SK-N-SH (cell line): ENCODE measurements around the gene SLC44A2.

ENCODE experiments used
- CHD2 ChIP-seq: fragments of 150-350 bp; IDR thresholded peaks from 2 replicates; pipeline ENCODE4 v1.6.1; 2018; ENCODE audit warnings: low read length; ENCODE audit not compliant: partially characterized antibody
- EP300 ChIP-seq, 2 experiments: IDR thresholded peaks; 2 replicates each; pipeline versions ENCODE4 v1.4.0 to v1.6.1; 2012; ENCODE audit warnings: borderline replicate concordance in 1 of 2, low read depth in 1 of 2, low read length in 1 of 2
- EZH2phosphoT487 ChIP-seq: fragments of 200-600 bp; sonication (generic); IDR thresholded peaks from 2 replicates; pipeline ENCODE4 v1.6.1; 2017; ENCODE audit warnings: low read depth, mixed run types, mild to moderate bottlenecking, antibody characterized with exemption, moderate library complexity, borderline replicate concordance
- FOSL2 ChIP-seq: IDR thresholded peaks from 2 replicates; pipeline ENCODE4 v1.4.0; 2012; ENCODE audit warnings: low read depth, mild to moderate bottlenecking, moderate library complexity, borderline replicate concordance
- FOXM1 ChIP-seq: IDR thresholded peaks from 2 replicates; pipeline ENCODE4 v1.4.0; 2012; ENCODE audit warnings: low read depth, mild to moderate bottlenecking
- GABPA ChIP-seq: IDR thresholded peaks from 2 replicates; pipeline ENCODE4 v1.4.0; 2012; ENCODE audit warnings: low read depth, mild to moderate bottlenecking
- MXI1 ChIP-seq: IDR thresholded peaks from 2 replicates; pipeline ENCODE4 v1.6.1; 2012; ENCODE audit warnings: mild to moderate bottlenecking, low read depth, low read length, improper control_type of control experiment
- POLR2AphosphoS5 ChIP-seq: IDR thresholded peaks from 2 replicates; pipeline ENCODE4 v1.6.1; 2012; ENCODE audit warnings: low read depth, low read length
- RFX5 ChIP-seq: IDR thresholded peaks from 2 replicates; pipeline ENCODE4 v1.6.1; 2012; ENCODE audit warnings: mild to moderate bottlenecking, improper control_type of control experiment, low read length
- RXRA ChIP-seq: IDR thresholded peaks from 2 replicates; pipeline ENCODE4 v1.4.0; 2012; ENCODE audit warnings: low read depth, mild to moderate bottlenecking, borderline replicate concordance
- TAF1 ChIP-seq: IDR thresholded peaks from 2 replicates; pipeline ENCODE4 v1.6.1; 2012; ENCODE audit warnings: low read depth, mild to moderate bottlenecking, low read length, moderate library complexity, borderline replicate concordance
- YY1 ChIP-seq: IDR thresholded peaks from 2 replicates; pipeline ENCODE4 v1.4.0; 2012; ENCODE audit warnings: low read depth, mild to moderate bottlenecking
- TF ChIP-seq, protein P1 (sequence below): fragments of 200-600 bp; sonication (generic); IDR thresholded peaks from 2 replicates; pipeline ENCODE4 v1.6.1; 2017; ENCODE audit warnings: antibody characterized with exemption, mild to moderate bottlenecking, moderate library complexity
- TF ChIP-seq, protein P2 (sequence below): IDR thresholded peaks from 2 replicates; pipeline ENCODE4 v1.6.1; 2012; ENCODE audit warnings: mild to moderate bottlenecking, low read depth, low read length, moderate library complexity

DNA sequence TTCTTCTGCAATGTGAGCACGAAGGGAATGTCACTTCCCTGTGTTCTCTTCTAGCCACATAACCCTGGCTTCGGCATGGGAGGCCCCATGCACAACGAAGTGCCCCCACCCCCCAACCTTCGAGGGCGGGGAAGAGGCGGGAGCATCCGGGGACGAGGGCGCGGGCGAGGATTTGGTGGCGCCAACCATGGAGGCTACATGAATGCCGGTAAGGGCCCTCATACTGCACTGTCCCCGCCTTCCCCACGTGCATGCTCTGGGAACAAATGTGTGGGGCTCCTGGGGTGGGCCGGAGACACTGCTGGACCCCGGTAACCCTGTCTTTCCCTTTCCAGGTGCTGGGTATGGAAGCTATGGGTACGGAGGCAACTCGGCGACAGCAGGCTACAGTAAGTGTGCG, 58.2 kb downstream of the SLC44A2 start:
- TF ChIP-seq CHD2: no peak
- TF ChIP-seq, protein P1, sequence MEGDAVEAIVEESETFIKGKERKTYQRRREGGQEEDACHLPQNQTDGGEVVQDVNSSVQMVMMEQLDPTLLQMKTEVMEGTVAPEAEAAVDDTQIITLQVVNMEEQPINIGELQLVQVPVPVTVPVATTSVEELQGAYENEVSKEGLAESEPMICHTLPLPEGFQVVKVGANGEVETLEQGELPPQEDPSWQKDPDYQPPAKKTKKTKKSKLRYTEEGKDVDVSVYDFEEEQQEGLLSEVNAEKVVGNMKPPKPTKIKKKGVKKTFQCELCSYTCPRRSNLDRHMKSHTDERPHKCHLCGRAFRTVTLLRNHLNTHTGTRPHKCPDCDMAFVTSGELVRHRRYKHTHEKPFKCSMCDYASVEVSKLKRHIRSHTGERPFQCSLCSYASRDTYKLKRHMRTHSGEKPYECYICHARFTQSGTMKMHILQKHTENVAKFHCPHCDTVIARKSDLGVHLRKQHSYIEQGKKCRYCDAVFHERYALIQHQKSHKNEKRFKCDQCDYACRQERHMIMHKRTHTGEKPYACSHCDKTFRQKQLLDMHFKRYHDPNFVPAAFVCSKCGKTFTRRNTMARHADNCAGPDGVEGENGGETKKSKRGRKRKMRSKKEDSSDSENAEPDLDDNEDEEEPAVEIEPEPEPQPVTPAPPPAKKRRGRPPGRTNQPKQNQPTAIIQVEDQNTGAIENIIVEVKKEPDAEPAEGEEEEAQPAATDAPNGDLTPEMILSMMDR: no peak
- no peak for TF ChIP-seq EP300 (IDR thresholded peaks at IDR 0.05; ENCODE audit: borderline replicate concordance in 1 of 2, low read depth in 1 of 2, low read length in 1 of 2)
- TF ChIP-seq, protein P2, sequence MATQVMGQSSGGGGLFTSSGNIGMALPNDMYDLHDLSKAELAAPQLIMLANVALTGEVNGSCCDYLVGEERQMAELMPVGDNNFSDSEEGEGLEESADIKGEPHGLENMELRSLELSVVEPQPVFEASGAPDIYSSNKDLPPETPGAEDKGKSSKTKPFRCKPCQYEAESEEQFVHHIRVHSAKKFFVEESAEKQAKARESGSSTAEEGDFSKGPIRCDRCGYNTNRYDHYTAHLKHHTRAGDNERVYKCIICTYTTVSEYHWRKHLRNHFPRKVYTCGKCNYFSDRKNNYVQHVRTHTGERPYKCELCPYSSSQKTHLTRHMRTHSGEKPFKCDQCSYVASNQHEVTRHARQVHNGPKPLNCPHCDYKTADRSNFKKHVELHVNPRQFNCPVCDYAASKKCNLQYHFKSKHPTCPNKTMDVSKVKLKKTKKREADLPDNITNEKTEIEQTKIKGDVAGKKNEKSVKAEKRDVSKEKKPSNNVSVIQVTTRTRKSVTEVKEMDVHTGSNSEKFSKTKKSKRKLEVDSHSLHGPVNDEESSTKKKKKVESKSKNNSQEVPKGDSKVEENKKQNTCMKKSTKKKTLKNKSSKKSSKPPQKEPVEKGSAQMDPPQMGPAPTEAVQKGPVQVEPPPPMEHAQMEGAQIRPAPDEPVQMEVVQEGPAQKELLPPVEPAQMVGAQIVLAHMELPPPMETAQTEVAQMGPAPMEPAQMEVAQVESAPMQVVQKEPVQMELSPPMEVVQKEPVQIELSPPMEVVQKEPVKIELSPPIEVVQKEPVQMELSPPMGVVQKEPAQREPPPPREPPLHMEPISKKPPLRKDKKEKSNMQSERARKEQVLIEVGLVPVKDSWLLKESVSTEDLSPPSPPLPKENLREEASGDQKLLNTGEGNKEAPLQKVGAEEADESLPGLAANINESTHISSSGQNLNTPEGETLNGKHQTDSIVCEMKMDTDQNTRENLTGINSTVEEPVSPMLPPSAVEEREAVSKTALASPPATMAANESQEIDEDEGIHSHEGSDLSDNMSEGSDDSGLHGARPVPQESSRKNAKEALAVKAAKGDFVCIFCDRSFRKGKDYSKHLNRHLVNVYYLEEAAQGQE: no peak
- no peak for TF ChIP-seq EZH2phosphoT487
- TF ChIP-seq FOXM1: no peak
- no peak; the same call in 1 of the 2 replicates for TF ChIP-seq POLR2AphosphoS5
- no peak for TF ChIP-seq MXI1
- no peak for TF ChIP-seq RFX5
- TF ChIP-seq FOSL2: no peak
- TF ChIP-seq YY1: no peak
- no peak for TF ChIP-seq GABPA
- no peak for TF ChIP-seq RXRA
- TF ChIP-seq TAF1: no peak
